Mesothelial cell of epicardium (in vitro differentiated cells): ENCODE data around the gene IFNA2. TPM values are rescaled to one million over a fixed set of nuclear protein-coding genes. Genes with fewer than 3 reads are reported as not detected.
A peak's percentile ranks its signal among the peaks of the same experiment; 100 is the strongest.

Experiments
- DNase-seq, 2 experiments: peaks; one replicate each; pipeline ENCODE4 v3.0.0; 2021; ENCODE audit warnings: low spot score in 2 of 2; ENCODE audit not compliant: unreplicated experiment in 2 of 2
- H3K27ac Mint-ChIP-seq: 2 replicates; pipeline ENCODE4 v1.8.0; 2021; ENCODE audit warnings: mixed read lengths
- H3K27me3 Mint-ChIP-seq: 2 replicates; pipeline ENCODE4 v1.8.0; 2021; ENCODE audit warnings: low read depth, mixed read lengths
- H3K36me3 Mint-ChIP-seq: 2 replicates; pipeline ENCODE4 v1.8.0; 2021; ENCODE audit warnings: mixed read lengths
- H3K4me1 Mint-ChIP-seq: 2 replicates; pipeline ENCODE4 v1.8.0; 2021; ENCODE audit warnings: mixed read lengths
- H3K4me3 Mint-ChIP-seq: 2 replicates; pipeline ENCODE4 v1.8.0; 2021; ENCODE audit warnings: mild to moderate bottlenecking, moderate library complexity, mixed read lengths
- H3K9me3 Mint-ChIP-seq: 2 replicates; pipeline ENCODE4 v1.8.0; 2021; ENCODE audit warnings: mixed read lengths
- total RNA-seq: library from RNA; stranded (reverse); gene quantifications from 3 replicates; pipeline ENCODE4 v1.2.1, GENCODE V29; 2021
- TF ChIP-seq, protein P1 (sequence below): fragments of 200-600 bp; sonication (generic); IDR thresholded peaks from one replicate; pipeline ENCODE4 v1.5.0; 2021; ENCODE audit warnings: antibody characterized with exemption; ENCODE audit not compliant: unreplicated experiment

IFNA2 gene
- total RNA-seq, 1 donor from 2014 or later, result 0.58 TPM

DNA sequence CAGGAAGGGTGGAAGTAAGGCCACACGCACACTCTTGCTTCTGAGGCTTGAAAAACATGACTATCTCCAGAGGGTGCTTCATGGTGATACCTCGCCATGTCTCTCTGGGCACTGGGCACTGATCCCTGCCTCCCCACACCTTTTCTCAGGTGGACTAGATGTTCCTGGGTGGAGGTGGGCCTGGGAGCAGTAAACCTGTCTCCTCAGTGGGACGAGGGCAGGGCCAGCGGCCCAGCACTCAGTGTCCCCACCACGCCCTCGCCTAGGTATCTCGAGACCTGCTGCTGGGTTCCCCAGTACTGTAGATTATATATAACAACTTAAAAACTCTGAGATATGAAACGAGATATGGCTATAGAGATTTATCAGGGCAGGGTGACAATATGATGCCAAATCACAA is 22.9 kb downstream of the IFNA2 start:
- no peaks in the 10 kb centered on the region for H3K36me3 Mint-ChIP-seq
- H3K27ac Mint-ChIP-seq, result no peak overlapping the region
- H3K27me3 Mint-ChIP-seq, result no peaks in the 10 kb centered on the region
- TF ChIP-seq, protein P1, sequence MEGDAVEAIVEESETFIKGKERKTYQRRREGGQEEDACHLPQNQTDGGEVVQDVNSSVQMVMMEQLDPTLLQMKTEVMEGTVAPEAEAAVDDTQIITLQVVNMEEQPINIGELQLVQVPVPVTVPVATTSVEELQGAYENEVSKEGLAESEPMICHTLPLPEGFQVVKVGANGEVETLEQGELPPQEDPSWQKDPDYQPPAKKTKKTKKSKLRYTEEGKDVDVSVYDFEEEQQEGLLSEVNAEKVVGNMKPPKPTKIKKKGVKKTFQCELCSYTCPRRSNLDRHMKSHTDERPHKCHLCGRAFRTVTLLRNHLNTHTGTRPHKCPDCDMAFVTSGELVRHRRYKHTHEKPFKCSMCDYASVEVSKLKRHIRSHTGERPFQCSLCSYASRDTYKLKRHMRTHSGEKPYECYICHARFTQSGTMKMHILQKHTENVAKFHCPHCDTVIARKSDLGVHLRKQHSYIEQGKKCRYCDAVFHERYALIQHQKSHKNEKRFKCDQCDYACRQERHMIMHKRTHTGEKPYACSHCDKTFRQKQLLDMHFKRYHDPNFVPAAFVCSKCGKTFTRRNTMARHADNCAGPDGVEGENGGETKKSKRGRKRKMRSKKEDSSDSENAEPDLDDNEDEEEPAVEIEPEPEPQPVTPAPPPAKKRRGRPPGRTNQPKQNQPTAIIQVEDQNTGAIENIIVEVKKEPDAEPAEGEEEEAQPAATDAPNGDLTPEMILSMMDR, result no peak
- peaks cover 8% of the 10 kb centered on the region for H3K4me1 Mint-ChIP-seq
- H3K4me3 Mint-ChIP-seq, result no peak overlapping the region
- DNase-seq, result no peak
- H3K9me3 Mint-ChIP-seq, result no peaks in the 10 kb centered on the region

DNA sequence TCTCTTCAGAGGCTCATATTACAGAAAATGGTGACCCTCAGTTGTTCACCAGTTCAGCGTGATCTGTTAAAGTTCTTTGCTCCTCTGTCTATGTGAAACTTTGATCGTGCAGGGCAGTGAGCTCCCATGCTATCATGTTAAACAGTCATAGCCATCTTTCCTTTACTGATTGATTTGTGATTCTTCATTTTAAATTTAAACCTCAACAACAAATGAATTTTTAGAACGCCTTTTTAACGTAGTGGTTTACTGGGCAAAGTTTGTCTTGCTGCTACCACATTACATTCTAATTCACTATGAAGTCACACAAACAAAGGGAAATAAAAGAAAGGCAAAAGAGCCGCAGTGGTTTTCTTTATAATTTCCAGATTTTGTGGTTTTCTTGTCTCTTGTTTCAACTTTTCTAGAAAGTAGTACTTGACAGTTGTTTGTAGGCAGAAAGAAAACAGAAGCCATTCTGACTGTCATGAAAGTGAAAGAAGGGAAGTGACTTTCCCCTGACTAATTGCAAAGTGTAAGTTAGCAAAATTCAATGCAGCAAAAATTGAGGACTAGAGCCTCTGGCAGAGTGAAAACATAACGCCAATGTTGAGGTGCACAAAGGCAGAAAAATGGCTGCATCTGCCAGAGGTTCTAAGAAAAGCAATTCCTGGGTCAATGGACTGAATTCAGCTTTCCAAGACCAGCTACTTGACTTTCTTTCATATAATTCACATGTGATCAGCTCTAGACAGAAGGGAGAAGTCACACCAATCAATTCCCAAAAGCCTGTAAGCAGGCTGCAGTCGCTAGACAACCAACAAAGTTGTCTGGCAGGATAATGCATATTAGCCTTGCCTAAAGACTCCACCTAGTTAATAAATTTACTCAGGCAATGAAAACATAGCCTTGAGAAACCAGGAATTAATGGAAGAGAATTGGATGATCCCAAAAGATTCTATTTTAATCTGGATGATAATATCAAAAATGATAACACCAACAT is 27.4 kb downstream of the IFNA2 start:
- Mint-ChIP-seq H3K4me3 (no peak overlapping the region), H3K27me3 (no peaks in the 10 kb centered on the region), H3K27ac (peak overlapping the region; percentile 61), H3K36me3 (peaks cover 4% of the 10 kb centered on the region), H3K4me1 (peaks cover 11% of the 10 kb centered on the region), H3K9me3 (peaks cover 14% of the 10 kb centered on the region)
- no peak for DNase-seq
- TF ChIP-seq, protein P1, result no peak

DNA sequence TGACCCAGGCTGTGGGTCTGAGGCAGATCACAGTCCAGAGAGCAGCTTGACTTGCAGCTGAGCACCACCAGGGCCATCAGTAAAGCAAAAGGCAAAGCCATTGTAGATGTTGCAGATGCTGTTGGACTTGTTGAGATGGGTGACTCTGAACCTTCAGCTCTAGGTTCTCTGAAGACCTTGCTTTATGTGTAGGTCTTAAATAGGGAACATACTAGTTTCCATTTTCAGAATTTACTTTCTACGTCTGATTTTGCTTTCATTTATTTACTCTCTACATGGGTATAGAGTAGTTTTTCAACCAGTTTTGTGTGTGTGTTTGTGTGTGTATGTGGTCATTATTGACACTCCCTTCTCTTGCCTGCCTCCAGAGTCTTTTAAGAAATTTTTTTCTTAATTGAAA is 34.4 kb downstream of the IFNA2 start, which contains the start of gene IFNA6:
IFNA6 (minus strand) TSS at position 101 of the 400 bp plus-strand sequence; CDS start at position 101, 0 bp downstream.
- Mint-ChIP-seq H3K4me1 (no peaks in the 10 kb centered on the region), H3K27me3 (no peaks in the 10 kb centered on the region), H3K9me3 (peaks cover 24% of the 10 kb centered on the region), H3K27ac (no peak within 1 kb of the TSS), H3K36me3 (peaks cover 4% of the 10 kb centered on the region), H3K4me3 (no peak within 1 kb of the TSS)
- DNase-seq, result no peak
- TF ChIP-seq, protein P1, result no peak

DNA sequence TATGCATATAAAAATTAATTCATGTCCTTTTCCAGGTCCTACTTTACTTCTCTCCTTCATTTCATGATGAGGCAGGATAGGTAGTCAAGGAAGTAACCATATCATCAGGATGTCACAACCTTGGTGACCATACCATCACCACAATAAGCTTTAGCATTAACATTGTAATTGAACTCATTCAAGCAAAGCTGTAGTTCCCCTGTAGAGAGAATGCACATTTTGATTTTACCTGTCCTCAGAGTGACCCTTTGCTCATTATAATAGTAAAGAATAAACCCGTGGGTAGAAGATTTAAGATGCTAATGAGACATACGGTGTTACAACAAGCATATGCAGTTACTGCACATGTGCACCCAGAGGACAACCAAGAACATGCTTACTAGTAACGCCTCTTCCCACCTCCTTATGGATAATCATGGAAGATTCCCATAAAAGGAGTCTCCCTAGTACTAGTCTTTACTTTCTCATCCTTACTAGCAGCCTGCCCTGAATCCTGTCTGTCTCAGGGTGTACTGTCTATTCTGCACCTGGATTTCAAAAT is 36.7 kb downstream of the IFNA2 start:
- H3K4me1 Mint-ChIP-seq, result no peaks in the 10 kb centered on the region
- no peak overlapping the region for H3K27ac Mint-ChIP-seq
- TF ChIP-seq, protein P1, result no peak
- H3K27me3 Mint-ChIP-seq, result no peaks in the 10 kb centered on the region
- H3K4me3 Mint-ChIP-seq, result no peak overlapping the region
- no peak for DNase-seq
- peaks cover 3% of the 10 kb centered on the region for H3K36me3 Mint-ChIP-seq
- peaks cover 28% of the 10 kb centered on the region for H3K9me3 Mint-ChIP-seq

DNA sequence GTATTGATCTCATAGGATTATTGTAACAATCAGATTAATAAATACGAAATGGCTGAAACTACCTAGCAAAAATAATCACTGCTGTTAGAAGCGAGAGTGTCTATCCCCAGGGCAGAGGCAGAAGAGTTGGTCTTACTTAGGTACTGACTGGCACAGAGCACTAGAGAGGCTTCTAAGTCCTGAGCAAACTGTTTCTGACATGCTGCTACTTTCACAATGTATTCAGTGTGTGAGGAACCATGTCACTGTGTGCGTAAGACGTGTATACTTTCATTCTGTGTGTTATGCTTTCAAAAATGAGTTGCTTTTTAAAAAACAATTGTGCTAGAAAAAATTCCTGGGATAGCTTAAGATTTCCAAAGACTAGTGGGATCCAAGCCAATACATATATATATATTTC is 44.5 kb downstream of the IFNA2 start:
- Mint-ChIP-seq H3K36me3 (peaks cover 5% of the 10 kb centered on the region), H3K27ac (no peak overlapping the region), H3K27me3 (peaks cover 2% of the 10 kb centered on the region), H3K4me3 (no peak overlapping the region), H3K4me1 (peaks cover 6% of the 10 kb centered on the region), H3K9me3 (peaks cover 27% of the 10 kb centered on the region)
- TF ChIP-seq, protein P1, result no peak
- DNase-seq, result no peak
